ENCODE results near the gene NDUFAF3. TPM values are rescaled to one million over a fixed set of nuclear protein-coding genes. Genes with fewer than 3 reads are reported as not detected.

The NDUFAF3 gene
- total RNA-seq, 1 donor from 2014 or later, result 91.3 TPM

GRCh38 chr3:48993834-48994233 lies 28.1 kb upstream of the NDUFAF3 start:
- no peak for DNase-seq (ENCODE audit: extremely low spot score in 2 of 2)
- H3K36me3 ChIP-seq, result peaks cover 0 to 9% of the 10 kb centered on the region in 2 donors

DNA sequence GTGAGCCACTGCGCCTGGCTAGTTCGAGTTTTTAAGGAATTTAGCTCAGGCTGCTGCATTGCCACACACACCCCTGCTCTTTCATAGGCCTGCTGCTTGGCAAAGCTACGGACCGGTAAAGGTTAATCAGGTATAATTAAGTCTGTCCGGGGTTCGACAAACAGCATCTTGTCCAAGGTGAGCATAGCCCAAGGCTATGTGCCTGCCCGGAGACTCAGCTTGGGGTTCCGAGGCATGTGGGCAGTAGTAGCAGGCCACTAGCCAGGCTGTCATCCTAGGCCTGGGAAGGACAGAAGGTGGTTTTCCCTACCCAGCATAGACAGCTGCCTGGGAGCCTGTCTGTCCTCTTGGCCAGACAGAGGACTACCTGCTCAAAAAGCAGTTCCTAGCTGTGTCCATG lies 25.3 kb upstream of the NDUFAF3 start:
- H3K27me3 ChIP-seq, result no peaks in the 10 kb centered on the region
- H3K27ac ChIP-seq, result no peak overlapping the region
- H3K4me3 ChIP-seq, result no peak overlapping the region
- H3K9me3 ChIP-seq, result no peaks in the 10 kb centered on the region
- peaks cover 0 to 9% of the 10 kb centered on the region in 2 donors for H3K36me3 ChIP-seq
- TF ChIP-seq POLR2A (IDR thresholded peaks at IDR 0.05) (no peak), CTCF (IDR thresholded peaks at IDR 0.05) (no peak), POLR2AphosphoS5 (IDR thresholded peaks at IDR 0.05; ENCODE audit: insufficient read depth in 1 of 2, low read depth in 1 of 2) (no peak)
- intact Hi-C loops (cut with DNase I), result no loop called here
- peaks cover 8% of the 10 kb centered on the region for H3K4me1 ChIP-seq
- no peak for DNase-seq (ENCODE audit: extremely low spot score in 2 of 2)

More at GRCh38 chr3:48993834-48994233, 28.1 kb upstream of the NDUFAF3 start:
- TF ChIP-seq CTCF (IDR thresholded peaks at IDR 0.05) (no peak), POLR2A (IDR thresholded peaks at IDR 0.05) (no peak), POLR2AphosphoS5 (IDR thresholded peaks at IDR 0.05; ENCODE audit: insufficient read depth in 1 of 2, low read depth in 1 of 2) (no peak)
- H3K4me1 ChIP-seq, result peaks cover 29% of the 10 kb centered on the region
- H3K27me3 ChIP-seq, result no peaks in the 10 kb centered on the region
- intact Hi-C loops (cut with DNase I), result no loop called here
- no peaks in the 10 kb centered on the region for H3K9me3 ChIP-seq
- no peak overlapping the region for H3K27ac ChIP-seq
- H3K4me3 ChIP-seq, result no peak overlapping the region

- TF ChIP-seq CTCF (IDR thresholded peaks at IDR 0.05) (no peak), POLR2AphosphoS5 (IDR thresholded peaks at IDR 0.05; ENCODE audit: insufficient read depth in 1 of 2, low read depth in 1 of 2) (no peak), POLR2A (IDR thresholded peaks at IDR 0.05) (no peak)
- DNase-seq (ENCODE audit: extremely low spot score in 2 of 2), result no peak
- H3K9me3 ChIP-seq, result no peaks in the 10 kb centered on the region
- no peaks in the 10 kb centered on the region for H3K27me3 ChIP-seq
- peaks cover 0 to 9% of the 10 kb centered on the region in 2 donors for H3K36me3 ChIP-seq
- H3K4me1 ChIP-seq, result peaks cover 3% of the 10 kb centered on the region
- H3K4me3 ChIP-seq, result no peak overlapping the region
- intact Hi-C loops (cut with DNase I), result no loop called here
- H3K27ac ChIP-seq, result no peak overlapping the region
Measured at GRCh38 chr3:48997102-48997635, 24.8 kb upstream of the NDUFAF3 start.

- Histone ChIP-seq H3K4me1 (no peaks in the 10 kb centered on the region), H3K9me3 (no peaks in the 10 kb centered on the region), H3K36me3 (peaks cover 0 to 9% of the 10 kb centered on the region in 2 donors), H3K27me3 (no peaks in the 10 kb centered on the region), H3K4me3 (no peak overlapping the region), H3K27ac (no peak overlapping the region)
- intact Hi-C loops (cut with DNase I), result no loop called here
- no peak for DNase-seq (ENCODE audit: extremely low spot score in 2 of 2)
- TF ChIP-seq CTCF (IDR thresholded peaks at IDR 0.05), result no peak
- no peak for TF ChIP-seq POLR2A (IDR thresholded peaks at IDR 0.05)
- TF ChIP-seq POLR2AphosphoS5 (IDR thresholded peaks at IDR 0.05; ENCODE audit: insufficient read depth in 1 of 2, low read depth in 1 of 2), result no peak
Measured at GRCh38 chr3:48997714-48998637, 23.9 kb upstream of the NDUFAF3 start.

Measured in vagina (tissue), 2 donors.